Spleen (tissue), 11 donors: ENCODE measurements around the gene RFX1. TPM values are rescaled to one million over a fixed set of nuclear protein-coding genes. Genes with fewer than 3 reads are reported as not detected.
A peak's percentile ranks its signal among the peaks of the same experiment; 100 is the strongest.
"Not testable (repeated sequence)": the region's sequence is repeated elsewhere in the genome, so short reads cannot be mapped to it uniquely, and the experiment has no call there.

Experiments used
- DNase-seq: peaks from one replicate; pipeline ENCODE4 v3.0.0-alpha.2; 2020
- H3K27ac ChIP-seq, 8 donors: fragments of 200-600 bp; sonication (generic) in 7 of 8; 1 replicate in 4 of 8; 2 replicates in 4 of 8; pipeline versions ENCODE4 v1.5.0 to v1.8.0; 2016 to 2021; ENCODE audit warnings: inconsistent platforms in 4 of 8, mild to moderate bottlenecking in 4 of 8, moderate library complexity in 1 of 8
- H3K27me3 ChIP-seq, 7 donors: fragments of 200-600 bp; sonication (generic) in 6 of 7; replicated peaks in 1 of 7; 1 replicate in 4 of 7; 2 replicates in 3 of 7; pipeline versions ENCODE4 v1.5.0 to v1.8.0; 2016 to 2021; ENCODE audit warnings: inconsistent platforms in 3 of 7, mild to moderate bottlenecking in 1 of 7
- H3K36me3 ChIP-seq, 6 donors: fragments of 200-600 bp; sonication (generic) in 5 of 6; 1 replicate in 4 of 6; 2 replicates in 2 of 6; pipeline versions ENCODE4 v1.5.0 to v1.8.0; 2016 to 2021; ENCODE audit warnings: inconsistent platforms in 2 of 6
- H3K4me1 ChIP-seq, 6 donors: fragments of 200-600 bp; sonication (generic) in 5 of 6; 1 replicate in 3 of 6; 2 replicates in 3 of 6; pipeline versions ENCODE4 v1.5.0 to v1.8.0; 2016 to 2021; ENCODE audit warnings: inconsistent platforms in 3 of 6
- H3K4me3 ChIP-seq, 8 donors: fragments of 200-600 bp; sonication (generic) in 7 of 8; 1 replicate in 4 of 8; 2 replicates in 4 of 8; pipeline versions ENCODE4 v1.5.0 to v1.8.0; 2016 to 2021; ENCODE audit warnings: inconsistent platforms in 4 of 8, mild to moderate bottlenecking in 4 of 8, moderate library complexity in 2 of 8
- H3K9me3 ChIP-seq, 8 donors: fragments of 200-600 bp; sonication (generic) in 7 of 8; 1 replicate in 4 of 8; 2 replicates in 4 of 8; pipeline versions ENCODE4 v1.5.0 to v1.8.0; 2016 to 2021; ENCODE audit warnings: inconsistent platforms in 4 of 8
- POLR2A ChIP-seq, 3 donors: fragments of 450-650 bp; IDR thresholded peaks; one replicate each; pipeline ENCODE4 v1.5.1; 2017; ENCODE audit warnings: antibody characterized with exemption in 3 of 3, mild to moderate bottlenecking in 1 of 3
- POLR2AphosphoS5 ChIP-seq, 3 donors: sonication (generic); formaldehyde crosslinking; IDR thresholded peaks; one replicate each; pipeline ENCODE4 v1.5.1; 2017; ENCODE audit warnings: antibody characterized with exemption in 3 of 3
- WGBS, 5 donors: extraction: QIAGEN DNeasy Blood & Tissue Kit in 3 of 5; methylation state at CpG; one replicate each; pipeline versions ENCODE4 v1.1.5 to v1.1.7; 2013 to 2018; 5-methylcytosine and 5-hydroxymethylcytosine counted together
- intact Hi-C: fragments of 100-400 bp; cut with DNase I; formaldehyde crosslinking; loops from one replicate; pipeline ENCODE4 v1.15.0; 2023; ENCODE audit warnings: low total_unique reads
- polyA plus RNA-seq, 3 donors: library from polyadenylated mRNA; stranded (reverse); fragments of 200-250 nt; gene quantifications; one replicate each; pipeline ENCODE4 v1.2.1, GENCODE V29; 2013
- total RNA-seq, 7 donors: library from RNA; depleted of rRNA in 3 of 7; stranded (reverse); fragments of >200 nt in 3 of 7; fragmentation: NEBNext Ultra II Directional in 4 of 7; extraction: Animal tissue kit (Norgen Biotek cat#: 25700) in 4 of 7; gene quantifications; one replicate each; pipeline versions ENCODE4 v1.1.0 to v1.2.1, GENCODE V29; 2016 to 2021
- TF ChIP-seq, protein P1 (sequence below), 11 experiments: fragments of 200-600 bp in 7 of 11; fragments of 450-650 bp in 4 of 11; sonication (generic) in 4 of 11; IDR thresholded peaks in 8 of 11; conservative IDR thresholded peaks in 3 of 11; 1 replicate in 7 of 11; 2 replicates in 4 of 11; pipeline versions ENCODE4 v1.4.0 to v1.8.0; 2016 to 2021; ENCODE audit warnings: antibody characterized with exemption in 11 of 11, inconsistent platforms in 4 of 11, mild to moderate bottlenecking in 1 of 11
- donor health status: healthy with polysubstance abuse.
- donor health status: DM: no; HTN: no; CAD: no; lungs with moderate emphysema.
- donor health status: DM: no; HTN: no; CAD: no.
- donor health status: Bipolar disorder and iron deficiency.
- donor health status: healthy.
- donor health status: DM: no; HTN: no; CAD: no.
- donor health status: DM: yes; HTN: yes; CAD: no.

RFX1 gene
- total and polyA plus RNA-seq, 10 donors: 2.2 to 22.4 (median 10.9) TPM

DNA sequence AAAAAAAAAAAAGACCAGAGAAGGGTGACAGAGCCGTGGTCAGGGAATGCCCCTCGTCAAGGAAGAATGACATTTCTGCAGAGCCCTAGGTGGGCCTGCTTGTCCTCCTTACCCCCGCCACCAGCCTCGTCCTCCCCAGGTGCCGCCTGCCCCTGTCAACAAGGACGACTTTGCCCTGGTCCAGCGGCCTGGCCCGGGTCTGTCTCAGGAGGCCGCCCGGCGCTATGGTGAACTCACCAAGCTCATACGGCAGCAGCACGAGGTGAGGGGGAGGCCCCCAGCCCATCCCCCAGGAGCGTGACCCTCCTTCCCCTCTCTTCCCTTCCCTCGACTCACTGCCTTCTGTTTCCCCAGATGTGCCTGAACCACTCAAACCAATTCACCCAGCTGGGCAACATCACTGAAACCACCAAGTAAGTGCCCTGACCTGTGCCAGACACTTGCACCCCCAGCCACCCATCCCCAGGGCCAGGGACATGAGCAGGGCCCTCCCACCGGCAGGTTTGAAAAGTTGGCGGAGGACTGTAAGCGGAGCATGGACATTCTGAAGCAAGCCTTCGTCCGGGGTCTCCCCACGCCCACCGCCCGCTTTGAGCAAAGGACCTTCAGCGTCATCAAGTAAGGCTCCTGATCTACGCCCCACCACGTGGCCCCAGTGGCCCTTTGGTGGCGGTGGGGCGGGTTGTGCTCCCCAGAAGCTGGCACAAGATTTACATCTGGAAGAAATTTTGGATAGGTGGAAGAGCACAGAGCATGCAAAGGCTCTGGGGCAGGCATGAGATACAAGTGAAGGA lies 82.7 kb downstream of the RFX1 start:
- TF ChIP-seq, protein P1, sequence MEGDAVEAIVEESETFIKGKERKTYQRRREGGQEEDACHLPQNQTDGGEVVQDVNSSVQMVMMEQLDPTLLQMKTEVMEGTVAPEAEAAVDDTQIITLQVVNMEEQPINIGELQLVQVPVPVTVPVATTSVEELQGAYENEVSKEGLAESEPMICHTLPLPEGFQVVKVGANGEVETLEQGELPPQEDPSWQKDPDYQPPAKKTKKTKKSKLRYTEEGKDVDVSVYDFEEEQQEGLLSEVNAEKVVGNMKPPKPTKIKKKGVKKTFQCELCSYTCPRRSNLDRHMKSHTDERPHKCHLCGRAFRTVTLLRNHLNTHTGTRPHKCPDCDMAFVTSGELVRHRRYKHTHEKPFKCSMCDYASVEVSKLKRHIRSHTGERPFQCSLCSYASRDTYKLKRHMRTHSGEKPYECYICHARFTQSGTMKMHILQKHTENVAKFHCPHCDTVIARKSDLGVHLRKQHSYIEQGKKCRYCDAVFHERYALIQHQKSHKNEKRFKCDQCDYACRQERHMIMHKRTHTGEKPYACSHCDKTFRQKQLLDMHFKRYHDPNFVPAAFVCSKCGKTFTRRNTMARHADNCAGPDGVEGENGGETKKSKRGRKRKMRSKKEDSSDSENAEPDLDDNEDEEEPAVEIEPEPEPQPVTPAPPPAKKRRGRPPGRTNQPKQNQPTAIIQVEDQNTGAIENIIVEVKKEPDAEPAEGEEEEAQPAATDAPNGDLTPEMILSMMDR (IDR thresholded peaks at IDR 0.05 in 8 of 11, conservative IDR thresholded peaks at IDR 0.05 in 3 of 11): no peak
- no peak for TF ChIP-seq POLR2A (IDR thresholded peaks at IDR 0.05)
- peak in 1 of 3 donors; percentile 35 for TF ChIP-seq POLR2AphosphoS5 (IDR thresholded peaks at IDR 0.05)
- no peak overlapping the region for H3K4me3 ChIP-seq
- peaks cover 0 to 97% (median 68%) of the 10 kb centered on the region in 6 donors for H3K36me3 ChIP-seq
- peaks cover 0 to 12% (median 4%) of the 10 kb centered on the region in 8 donors for H3K9me3 ChIP-seq
- H3K4me1 ChIP-seq: peaks cover 0 to 14% (median 3%) of the 10 kb centered on the region in 6 donors
- no peak for DNase-seq
- H3K27ac ChIP-seq: no peak overlapping the region
- intact Hi-C loops: no loop called here
- 94 to 98% (median 94%) methylated on average over 28 of the region's 28 CpGs for WGBS, 5 donors
- no peaks in the 10 kb centered on the region for H3K27me3 ChIP-seq

DNA sequence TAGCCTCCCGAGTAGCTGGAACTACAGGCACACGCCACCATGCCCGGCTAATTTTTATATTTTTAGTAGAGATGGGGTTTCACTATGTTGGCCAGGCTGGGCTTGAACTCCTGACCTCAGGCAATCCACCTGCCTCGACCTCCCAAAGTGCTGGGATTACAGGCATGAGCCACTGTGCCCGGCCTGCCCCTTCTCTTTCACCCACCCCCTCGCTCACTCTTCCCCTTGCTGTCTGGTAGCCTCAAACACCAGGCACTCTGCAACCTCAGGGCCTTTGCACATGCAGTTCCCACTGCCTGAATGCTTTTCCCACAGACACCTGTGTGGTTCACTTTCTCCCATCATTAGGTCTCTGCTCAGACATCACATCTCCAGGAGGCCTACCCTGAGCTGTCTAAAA lies 84.0 kb downstream of the RFX1 start:
- 90 to 99% (median 96%) methylated on average over 6 of the region's 6 CpGs for WGBS, 5 donors
- intact Hi-C loops, H3K4me3 ChIP-seq, DNase-seq, H3K27me3 ChIP-seq, H3K27ac ChIP-seq: not testable (repeated sequence)
- Histone ChIP-seq H3K9me3 (peaks cover 0 to 12% (median 4%) of the 10 kb centered on the region in 8 donors), H3K36me3 (peaks cover 0 to 97% (median 71%) of the 10 kb centered on the region in 6 donors), H3K4me1 (peaks cover 0 to 18% (median 3%) of the 10 kb centered on the region in 6 donors)

DNA sequence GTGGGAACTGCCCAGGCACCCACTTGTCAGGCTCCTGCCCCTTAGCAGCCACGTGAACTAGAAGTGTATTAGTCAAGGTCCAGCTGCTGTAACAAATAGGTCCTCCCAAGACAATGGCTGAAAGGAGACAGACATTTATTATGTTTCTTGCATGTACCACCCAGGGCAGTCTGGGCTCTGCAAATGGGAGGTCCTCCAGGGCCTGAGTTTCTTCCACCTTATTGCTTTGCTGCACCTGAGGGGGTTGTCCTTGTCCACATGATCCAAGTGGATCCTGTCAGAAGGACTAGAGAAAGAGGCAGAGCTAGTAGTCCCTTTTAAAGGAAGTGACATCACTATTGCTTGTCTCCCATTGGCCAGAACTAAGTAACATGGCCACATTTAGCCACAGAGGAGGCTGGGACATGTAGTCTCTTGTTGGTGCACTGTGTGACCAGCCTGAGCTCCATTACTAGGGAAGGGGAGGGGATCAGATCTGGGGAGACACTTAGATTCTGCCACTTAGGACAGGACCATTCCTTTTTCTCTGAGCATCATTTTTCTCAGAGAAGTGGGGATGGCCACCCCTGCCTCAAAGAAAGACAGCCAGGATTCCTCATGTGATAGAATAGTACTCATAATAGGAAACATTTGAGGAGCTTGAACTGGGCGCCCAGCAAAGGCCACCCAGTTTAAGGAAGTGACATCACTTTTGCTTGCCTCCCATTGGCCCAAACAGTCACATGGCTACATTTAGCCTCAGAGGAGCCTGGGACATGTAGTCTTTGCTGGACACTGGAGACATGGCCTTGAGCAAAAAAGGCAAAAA lies 85.0 kb downstream of the RFX1 start:
- TF ChIP-seq, protein P1 (IDR thresholded peaks at IDR 0.05 in 8 of 11, conservative IDR thresholded peaks at IDR 0.05 in 3 of 11): no peak
- TF ChIP-seq POLR2AphosphoS5 (IDR thresholded peaks at IDR 0.05) (no peak), POLR2A (IDR thresholded peaks at IDR 0.05) (no peak)
- H3K36me3 ChIP-seq: peaks cover 0 to 97% (median 65%) of the 10 kb centered on the region in 6 donors
- DNase-seq: no peak

DNA sequence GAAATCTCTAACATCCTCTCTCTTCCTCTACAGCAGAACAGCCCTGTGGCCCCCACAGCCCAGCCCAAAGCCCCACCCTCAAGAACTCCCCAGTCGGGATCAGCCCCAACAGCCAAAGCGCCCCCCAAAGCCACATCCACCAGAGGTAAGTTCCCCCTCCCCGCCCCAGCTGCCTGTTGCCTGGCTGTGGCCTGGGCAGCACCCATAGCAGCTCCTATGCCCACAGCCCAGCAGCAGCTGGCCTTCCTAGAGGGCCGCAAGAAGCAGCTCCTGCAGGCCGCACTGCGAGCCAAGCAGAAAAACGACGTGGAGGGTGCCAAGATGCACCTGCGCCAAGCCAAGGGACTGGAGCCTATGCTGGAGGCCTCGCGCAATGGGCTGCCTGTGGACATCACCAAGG lies 85.6 kb downstream of the RFX1 start:
- intact Hi-C loops: no loop called here
- no peak for DNase-seq
- Histone ChIP-seq H3K9me3 (peaks cover 0 to 12% (median 4%) of the 10 kb centered on the region in 8 donors), H3K36me3 (peaks cover 0 to 100% (median 69%) of the 10 kb centered on the region in 6 donors), H3K4me3 (no peak overlapping the region), H3K4me1 (peaks cover 0 to 8% (median 0%) of the 10 kb centered on the region in 6 donors), H3K27ac (no peak overlapping the region), H3K27me3 (no peaks in the 10 kb centered on the region)
- WGBS, 5 donors: 96 to 100% (median 99%) methylated on average over 11 of the region's 11 CpGs
- no peak for TF ChIP-seq POLR2A (IDR thresholded peaks at IDR 0.05)
- no peak for TF ChIP-seq POLR2AphosphoS5 (IDR thresholded peaks at IDR 0.05)
- TF ChIP-seq, protein P1 (IDR thresholded peaks at IDR 0.05 in 8 of 11, conservative IDR thresholded peaks at IDR 0.05 in 3 of 11): no peak

More for the DNA sequence above, 85.0 kb downstream of the RFX1 start:
- Histone ChIP-seq H3K4me1 (peaks cover 0 to 9% (median under 1%) of the 10 kb centered on the region in 6 donors), H3K27me3 (no peaks in the 10 kb centered on the region), H3K4me3 (no peak overlapping the region), H3K27ac (no peak overlapping the region), H3K9me3 (peaks cover 0 to 12% (median 4%) of the 10 kb centered on the region in 8 donors)
- intact Hi-C loops: no loop called here
- 67 to 98% (median 90%) methylated on average over 1 to 2 of the region's 2 CpGs for WGBS, 5 donors
